ENCODE data around the gene CUTA.

- TF ChIP-seq EZH2 (IDR thresholded peaks at IDR 0.05; ENCODE audit: borderline replicate concordance, low read depth, low read length, severe bottlenecking) (no peak), CTCF (IDR thresholded peaks at IDR 0.05; ENCODE audit: borderline replicate concordance, extremely low read depth, low read length, poor library complexity, severe bottlenecking) (no peak)
Measured at GRCh38 chr6:33456156-33456555, 38.2 kb upstream of the CUTA start.

Measured in DND-41 (cell line).